SU-DHL-6 (cell line): ENCODE results near the gene SOX13.

Source experiments
- EZH2phosphoT487 ChIP-seq: fragments of 200-600 bp; sonication (generic), shearing (Covaris generic); conservative IDR thresholded peaks from 2 replicates; pipeline ENCODE4 v1.6.1; 2018; ENCODE audit warnings: mild to moderate bottlenecking, antibody characterized with exemption, low read length, moderate library complexity, mixed read lengths
- TF ChIP-seq, protein P1 (sequence below): fragments of 200-600 bp; sonication (generic); IDR thresholded peaks from one replicate; pipeline ENCODE4 v1.5.1; 2017; ENCODE audit warnings: antibody characterized with exemption, mild to moderate bottlenecking, low read length, moderate library complexity; ENCODE audit not compliant: insufficient read depth, poor library complexity, severe bottlenecking

DNA sequence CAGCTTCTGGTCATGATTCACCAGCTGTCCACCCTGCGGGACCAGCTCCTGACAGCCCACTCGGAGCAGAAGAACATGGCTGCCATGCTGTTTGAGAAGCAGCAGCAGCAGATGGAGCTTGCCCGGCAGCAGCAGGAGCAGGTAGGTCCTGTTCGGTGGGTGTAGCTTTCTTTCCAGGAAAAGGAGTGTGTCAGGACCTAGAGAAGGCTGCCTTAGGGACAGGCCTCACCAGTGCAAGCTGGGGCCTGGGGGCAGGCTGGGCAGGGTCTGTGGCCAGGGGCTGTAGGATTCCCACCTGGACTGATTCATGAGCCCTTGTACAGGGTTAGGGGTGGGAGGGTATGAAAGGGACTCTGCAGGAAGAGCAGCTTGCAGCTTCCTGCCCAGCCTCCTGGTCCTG, 43.6 kb downstream of the SOX13 start:
- TF ChIP-seq, protein P1, sequence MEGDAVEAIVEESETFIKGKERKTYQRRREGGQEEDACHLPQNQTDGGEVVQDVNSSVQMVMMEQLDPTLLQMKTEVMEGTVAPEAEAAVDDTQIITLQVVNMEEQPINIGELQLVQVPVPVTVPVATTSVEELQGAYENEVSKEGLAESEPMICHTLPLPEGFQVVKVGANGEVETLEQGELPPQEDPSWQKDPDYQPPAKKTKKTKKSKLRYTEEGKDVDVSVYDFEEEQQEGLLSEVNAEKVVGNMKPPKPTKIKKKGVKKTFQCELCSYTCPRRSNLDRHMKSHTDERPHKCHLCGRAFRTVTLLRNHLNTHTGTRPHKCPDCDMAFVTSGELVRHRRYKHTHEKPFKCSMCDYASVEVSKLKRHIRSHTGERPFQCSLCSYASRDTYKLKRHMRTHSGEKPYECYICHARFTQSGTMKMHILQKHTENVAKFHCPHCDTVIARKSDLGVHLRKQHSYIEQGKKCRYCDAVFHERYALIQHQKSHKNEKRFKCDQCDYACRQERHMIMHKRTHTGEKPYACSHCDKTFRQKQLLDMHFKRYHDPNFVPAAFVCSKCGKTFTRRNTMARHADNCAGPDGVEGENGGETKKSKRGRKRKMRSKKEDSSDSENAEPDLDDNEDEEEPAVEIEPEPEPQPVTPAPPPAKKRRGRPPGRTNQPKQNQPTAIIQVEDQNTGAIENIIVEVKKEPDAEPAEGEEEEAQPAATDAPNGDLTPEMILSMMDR, result no peak
- TF ChIP-seq EZH2phosphoT487, result no peak
